Karpas-422 (cell line): ENCODE results near the gene PCGF2. TPM values are rescaled to one million over a fixed set of nuclear protein-coding genes. Genes with fewer than 3 reads are reported as not detected.
A peak's percentile ranks its signal among the peaks of the same experiment; 100 is the strongest.

Experiments used
- DNase-seq: peaks from one replicate; pipeline ENCODE4 v3.0.0-alpha.2; 2015
- H2AFZ ChIP-seq: fragments of 200-600 bp; sonication (generic); 2 replicates; pipeline ENCODE4 v1.6.1; 2014; ENCODE audit warnings: antibody characterized with exemption, low read length, mixed read lengths
- H3K27ac ChIP-seq: fragments of 200-600 bp; sonication (generic); 2 replicates; pipeline ENCODE4 v1.5.1; 2014; ENCODE audit warnings: mild to moderate bottlenecking, low read length, moderate library complexity
- H3K27me3 ChIP-seq: fragments of 200-600 bp; sonication (generic); 2 replicates; pipeline ENCODE4 v1.6.1; 2014; ENCODE audit warnings: low read length, mixed read lengths
- H3K36me3 ChIP-seq: fragments of 200-600 bp; sonication (generic); 2 replicates; pipeline ENCODE4 v1.6.1; 2014; ENCODE audit warnings: low read length, mixed read lengths; ENCODE audit not compliant: insufficient read depth
- H3K4me1 ChIP-seq: fragments of 200-600 bp; sonication (generic); 2 replicates; pipeline ENCODE4 v1.6.1; 2014; ENCODE audit warnings: mild to moderate bottlenecking, low read length, mixed read lengths
- H3K4me2 ChIP-seq: fragments of 200-600 bp; sonication (generic); 2 replicates; pipeline ENCODE4 v1.6.1; 2014; ENCODE audit warnings: low read length, low read depth, mild to moderate bottlenecking; ENCODE audit not compliant: poor library complexity, severe bottlenecking
- H3K4me3 ChIP-seq: fragments of 200-600 bp; sonication (generic); 2 replicates; pipeline ENCODE4 v1.5.1; 2014; ENCODE audit warnings: mild to moderate bottlenecking, antibody characterized with exemption, low read length, mixed read lengths
- H3K79me2 ChIP-seq: fragments of 200-600 bp; sonication (generic); 2 replicates; pipeline ENCODE4 v1.6.1; 2014; ENCODE audit warnings: mild to moderate bottlenecking, low read length, mixed read lengths
- H3K9ac ChIP-seq: fragments of 200-600 bp; sonication (generic); 2 replicates; pipeline ENCODE4 v1.6.0; 2014; ENCODE audit warnings: low read length
- H3K9me2 ChIP-seq: fragments of 200-600 bp; sonication (generic), shearing (Covaris generic); replicated peaks from 2 replicates; pipeline ENCODE4 v1.6.0; 2014; ENCODE audit warnings: mild to moderate bottlenecking, low read length, moderate library complexity; ENCODE audit not compliant: insufficient read depth
- H3K9me3 ChIP-seq: fragments of 300-700, 200-600 bp; sonication (generic); 2 replicates; pipeline ENCODE4 v1.6.1; 2014; ENCODE audit warnings: low read length, mixed read lengths
- H4K20me1 ChIP-seq: fragments of 200-600 bp; sonication (generic); 2 replicates; pipeline ENCODE4 v1.6.1; 2014; ENCODE audit warnings: mild to moderate bottlenecking, antibody characterized with exemption, low read length, low read depth; ENCODE audit not compliant: insufficient read depth
- total RNA-seq: library from RNA; depleted of rRNA; stranded (reverse); fragments of >200 nt; shearing (Covaris generic); gene quantifications from 2 replicates; pipeline ENCODE4 v1.2.3, GENCODE V29; 2014; ENCODE audit warnings: low replicate concordance

PCGF2 gene
- total RNA-seq, 1 experiment from 2014 or later = 0.15 TPM

GRCh38 chr17:38703742-38704605, 44.2 kb downstream of the PCGF2 start:
- Histone ChIP-seq H3K9me2 (no peaks in the 10 kb centered on the region), H2AFZ (peak overlapping the region; percentile 52; the same call in 1 of the 2 replicates), H3K4me1 (peaks cover 51% of the 10 kb centered on the region), H3K36me3 (no peaks in the 10 kb centered on the region), H3K27me3 (no peaks in the 10 kb centered on the region; the same call in 1 of the 2 replicates), H3K9ac (peak overlapping the region; percentile 96), H3K79me2 (peaks cover 37% of the 10 kb centered on the region), H4K20me1 (no peaks in the 10 kb centered on the region), H3K4me2 (peak overlapping the region; percentile 95), H3K27ac (peak overlapping the region; percentile 91), H3K9me3 (no peaks in the 10 kb centered on the region), H3K4me3 (peak overlapping the region; percentile 92)
- DNase-seq = peak; percentile 95

- no peaks in the 10 kb centered on the region for H3K9me3 ChIP-seq
- no peaks in the 10 kb centered on the region for H4K20me1 ChIP-seq
- H2AFZ ChIP-seq = no peak overlapping the region
- DNase-seq = peak; percentile 80
- peak overlapping the region; percentile 96 for H3K9ac ChIP-seq
- H3K4me1 ChIP-seq = peaks cover 51% of the 10 kb centered on the region
- peak overlapping the region; percentile 91 for H3K27ac ChIP-seq
- peak overlapping the region; percentile 92 for H3K4me3 ChIP-seq
- H3K27me3 ChIP-seq = no peaks in the 10 kb centered on the region; the same call in 1 of the 2 replicates
- peaks cover 32% of the 10 kb centered on the region for H3K79me2 ChIP-seq
- H3K4me2 ChIP-seq = peak overlapping the region; percentile 95
- H3K36me3 ChIP-seq = no peaks in the 10 kb centered on the region
- H3K9me2 ChIP-seq = no peaks in the 10 kb centered on the region
Measured at GRCh38 chr17:38702916-38703741, 45.0 kb downstream of the PCGF2 start.

DNA sequence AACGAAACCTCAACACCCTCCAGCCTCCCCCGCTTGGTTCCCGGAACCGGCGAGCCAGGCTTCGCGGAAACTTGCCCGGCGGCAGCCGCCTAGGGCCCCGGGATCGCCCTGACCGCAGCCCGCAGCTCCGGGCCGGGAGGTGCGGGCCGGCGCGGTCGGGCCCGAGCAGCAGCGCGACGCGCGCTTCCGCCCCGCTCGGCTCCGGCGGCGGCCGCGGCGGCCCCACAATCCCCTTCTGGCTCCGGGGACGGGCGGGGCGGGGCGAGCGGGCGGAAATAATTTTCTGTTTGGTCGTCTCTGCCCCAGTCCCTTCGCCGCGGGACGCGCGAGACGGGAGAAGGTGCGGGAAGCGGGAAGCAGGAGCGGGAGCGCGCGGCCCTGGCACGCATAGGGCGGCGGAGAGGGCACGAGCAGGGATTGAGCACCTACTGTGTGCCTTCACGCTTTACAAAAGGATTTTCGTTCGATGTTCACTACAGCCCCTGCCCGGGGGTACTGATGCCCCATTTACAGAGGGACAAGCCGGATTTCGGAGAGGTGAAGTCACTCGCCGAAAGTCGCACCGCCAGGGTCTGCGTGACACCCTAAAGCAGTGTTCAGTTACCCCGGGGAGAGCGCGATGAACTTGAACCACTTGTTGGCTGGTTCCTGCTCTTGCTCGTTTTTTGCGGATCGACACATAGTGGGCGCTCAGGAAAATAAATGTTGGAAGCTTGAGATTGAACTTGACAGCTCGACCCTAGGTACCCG, 45.8 kb downstream of the PCGF2 start:
- Histone ChIP-seq H2AFZ (peak overlapping the region; percentile 59), H3K9me3 (no peaks in the 10 kb centered on the region), H3K9ac (peak overlapping the region; percentile 96)

GRCh38 chr17:38701504-38702165, 46.5 kb downstream of the PCGF2 start:
- Histone ChIP-seq H2AFZ (peak overlapping the region; percentile 59), H3K27ac (peak overlapping the region; percentile 33; the same call in 1 of the 2 replicates), H3K9me3 (no peaks in the 10 kb centered on the region), H4K20me1 (no peaks in the 10 kb centered on the region), H3K4me3 (peak overlapping the region; percentile 92), H3K36me3 (no peaks in the 10 kb centered on the region), H3K79me2 (peaks cover 17% of the 10 kb centered on the region), H3K4me1 (peaks cover 42% of the 10 kb centered on the region), H3K27me3 (no peaks in the 10 kb centered on the region; the same call in 1 of the 2 replicates), H3K4me2 (peak overlapping the region; percentile 95), H3K9ac (peak overlapping the region; percentile 96), H3K9me2 (no peaks in the 10 kb centered on the region)
- DNase-seq = peak; percentile 79

More for the DNA sequence above, 45.8 kb downstream of the PCGF2 start:
- peak; percentile 94 for DNase-seq
- H3K4me3 ChIP-seq = peak overlapping the region; percentile 92
- H3K36me3 ChIP-seq = no peaks in the 10 kb centered on the region
- no peaks in the 10 kb centered on the region for H3K9me2 ChIP-seq
- no peaks in the 10 kb centered on the region for H4K20me1 ChIP-seq
- peaks cover 24% of the 10 kb centered on the region for H3K79me2 ChIP-seq
- peaks cover 49% of the 10 kb centered on the region for H3K4me1 ChIP-seq
- H3K27ac ChIP-seq = peak overlapping the region; percentile 91
- peak overlapping the region; percentile 95 for H3K4me2 ChIP-seq
- H3K27me3 ChIP-seq = no peaks in the 10 kb centered on the region; the same call in 1 of the 2 replicates

DNA sequence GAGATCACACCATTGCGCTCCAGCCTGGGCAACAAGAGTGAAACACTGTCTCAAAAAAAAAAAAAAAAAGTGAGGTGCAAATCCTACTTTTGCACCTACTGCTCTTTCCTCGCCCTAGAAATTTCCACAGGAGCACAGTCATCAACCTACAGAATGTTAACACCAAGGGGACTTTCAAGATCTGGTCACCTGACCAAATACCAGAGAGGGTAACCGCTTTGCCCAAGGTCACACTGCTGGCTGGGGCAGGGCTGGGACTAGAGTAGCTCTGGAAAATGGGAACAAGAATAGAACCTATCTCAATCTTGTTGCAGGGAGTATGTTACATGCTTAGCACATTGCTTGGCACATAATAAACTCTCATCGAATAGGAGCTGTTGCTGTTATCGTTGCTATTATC, 49.4 kb downstream of the PCGF2 start:
- Histone ChIP-seq H4K20me1 (no peaks in the 10 kb centered on the region), H3K9me2 (no peaks in the 10 kb centered on the region), H3K36me3 (no peaks in the 10 kb centered on the region), H3K4me1 (peaks cover 26% of the 10 kb centered on the region), H3K27ac (no peak overlapping the region), H3K9ac (no peak overlapping the region), H3K4me2 (no peak overlapping the region), H3K9me3 (no peaks in the 10 kb centered on the region), H3K79me2 (no peaks in the 10 kb centered on the region), H2AFZ (no peak overlapping the region), H3K4me3 (no peak overlapping the region), H3K27me3 (no peaks in the 10 kb centered on the region; the same call in 1 of the 2 replicates)
- no peak for DNase-seq

DNA sequence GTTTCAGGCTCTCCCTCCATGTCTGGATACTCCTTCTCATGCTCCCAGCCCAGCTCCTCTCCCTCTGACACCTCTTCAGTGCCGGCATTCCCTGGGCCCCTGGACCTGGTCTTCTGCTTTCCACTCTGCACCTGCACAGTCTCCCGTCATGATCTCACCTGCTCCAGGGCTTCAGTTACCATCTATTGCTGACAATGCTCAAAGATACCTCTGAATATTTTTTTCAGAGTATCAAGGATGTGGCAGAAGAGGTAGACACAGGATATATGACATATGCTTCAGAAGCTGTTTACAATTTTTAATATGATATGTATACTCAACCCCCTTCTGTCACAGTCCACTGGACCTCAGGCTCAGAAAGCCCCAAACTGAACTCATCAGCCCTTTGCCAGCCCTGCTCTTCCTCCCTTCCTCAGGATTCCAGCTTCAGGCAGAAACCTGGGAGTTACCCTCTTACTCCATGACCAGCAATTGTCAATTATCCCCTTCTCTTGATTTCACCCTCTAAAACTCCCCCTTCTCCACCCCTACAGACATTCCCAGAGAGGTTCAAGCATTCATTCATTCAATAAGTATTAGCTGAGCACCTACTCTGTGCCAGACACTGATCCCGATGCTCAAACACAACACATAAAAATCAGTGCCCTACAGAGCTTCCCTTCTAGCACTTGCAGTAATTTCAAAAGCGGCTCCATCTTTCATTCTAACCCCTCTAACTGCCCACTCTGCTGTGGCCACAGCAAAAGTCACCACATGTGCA, 50.9 kb downstream of the PCGF2 start:
- no peak overlapping the region for H2AFZ ChIP-seq
- H3K36me3 ChIP-seq = no peaks in the 10 kb centered on the region
- H3K79me2 ChIP-seq = no peaks in the 10 kb centered on the region
- DNase-seq = no peak
- no peaks in the 10 kb centered on the region; the same call in 1 of the 2 replicates for H3K27me3 ChIP-seq
- H3K9me2 ChIP-seq = no peaks in the 10 kb centered on the region
- H3K27ac ChIP-seq = no peak overlapping the region
- no peak overlapping the region for H3K9ac ChIP-seq
- peaks cover 12% of the 10 kb centered on the region for H3K4me1 ChIP-seq
- H3K4me2 ChIP-seq = no peak overlapping the region
- no peaks in the 10 kb centered on the region for H4K20me1 ChIP-seq
- no peaks in the 10 kb centered on the region for H3K9me3 ChIP-seq
- no peak overlapping the region for H3K4me3 ChIP-seq

- Histone ChIP-seq H3K79me2 (no peaks in the 10 kb centered on the region), H3K9me3 (no peaks in the 10 kb centered on the region), H3K27me3 (no peaks in the 10 kb centered on the region), H3K4me1 (no peaks in the 10 kb centered on the region), H4K20me1 (no peaks in the 10 kb centered on the region), H2AFZ (no peak overlapping the region), H3K9ac (no peak overlapping the region), H3K36me3 (no peaks in the 10 kb centered on the region), H3K4me3 (no peak overlapping the region), H3K9me2 (no peaks in the 10 kb centered on the region), H3K4me2 (no peak overlapping the region), H3K27ac (no peak overlapping the region)
- DNase-seq = no peak
Measured at GRCh38 chr17:38693700-38694329, 54.3 kb downstream of the PCGF2 start.
